ENCODE measurements around the gene LTB.

DNA sequence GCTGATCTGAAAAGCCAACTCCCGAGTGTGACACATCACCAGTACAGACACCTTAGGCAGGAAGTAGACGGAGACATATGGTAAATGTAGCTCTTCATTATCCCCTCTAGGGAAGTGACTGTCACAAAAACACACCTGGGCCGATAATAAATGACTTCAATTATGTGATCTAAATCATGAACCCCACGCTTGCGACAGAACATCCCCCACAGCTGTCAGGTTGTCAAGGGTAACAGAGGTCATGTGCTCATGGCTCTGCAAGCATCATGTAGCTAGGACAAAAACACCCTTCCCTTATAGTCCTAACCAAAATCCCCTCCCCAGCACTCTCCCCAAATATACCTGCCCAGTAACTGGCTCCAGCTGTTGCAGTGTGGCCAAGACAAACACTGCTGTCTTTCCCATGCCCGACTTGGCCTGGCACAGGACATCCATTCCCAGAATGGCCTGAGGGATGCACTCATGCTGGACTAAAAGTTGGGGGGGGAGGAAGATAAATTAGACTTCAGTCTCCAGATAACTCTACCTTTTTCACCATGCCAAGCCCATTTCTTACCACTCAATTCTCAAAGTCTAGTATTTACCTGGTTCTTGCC, 43.3 kb downstream of the LTB start:
- TF ChIP-seq ZNF704 (tag by site-specific recombination; IDR thresholded peaks at IDR 0.05): no peak
- no peak for TF ChIP-seq MYNN (tag by site-specific recombination; IDR thresholded peaks at IDR 0.05; ENCODE audit: borderline replicate concordance)
- no peak for TF ChIP-seq YY1 (tag by site-specific recombination; IDR thresholded peaks at IDR 0.05)
- no peak for TF ChIP-seq ZNF274 (IDR thresholded peaks at IDR 0.05; ENCODE audit: low read length)
- TF ChIP-seq ZNF274 (tag by site-specific recombination; IDR thresholded peaks at IDR 0.05; ENCODE audit: borderline replicate concordance): no peak
- TF ChIP-seq ZNF266 (tag by site-specific recombination; IDR thresholded peaks at IDR 0.05; ENCODE audit: low read depth): no peak
- TF ChIP-seq, protein P1, sequence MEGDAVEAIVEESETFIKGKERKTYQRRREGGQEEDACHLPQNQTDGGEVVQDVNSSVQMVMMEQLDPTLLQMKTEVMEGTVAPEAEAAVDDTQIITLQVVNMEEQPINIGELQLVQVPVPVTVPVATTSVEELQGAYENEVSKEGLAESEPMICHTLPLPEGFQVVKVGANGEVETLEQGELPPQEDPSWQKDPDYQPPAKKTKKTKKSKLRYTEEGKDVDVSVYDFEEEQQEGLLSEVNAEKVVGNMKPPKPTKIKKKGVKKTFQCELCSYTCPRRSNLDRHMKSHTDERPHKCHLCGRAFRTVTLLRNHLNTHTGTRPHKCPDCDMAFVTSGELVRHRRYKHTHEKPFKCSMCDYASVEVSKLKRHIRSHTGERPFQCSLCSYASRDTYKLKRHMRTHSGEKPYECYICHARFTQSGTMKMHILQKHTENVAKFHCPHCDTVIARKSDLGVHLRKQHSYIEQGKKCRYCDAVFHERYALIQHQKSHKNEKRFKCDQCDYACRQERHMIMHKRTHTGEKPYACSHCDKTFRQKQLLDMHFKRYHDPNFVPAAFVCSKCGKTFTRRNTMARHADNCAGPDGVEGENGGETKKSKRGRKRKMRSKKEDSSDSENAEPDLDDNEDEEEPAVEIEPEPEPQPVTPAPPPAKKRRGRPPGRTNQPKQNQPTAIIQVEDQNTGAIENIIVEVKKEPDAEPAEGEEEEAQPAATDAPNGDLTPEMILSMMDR (tag by site-specific recombination; IDR thresholded peaks at IDR 0.05): no peak
- TF ChIP-seq, protein P2, sequence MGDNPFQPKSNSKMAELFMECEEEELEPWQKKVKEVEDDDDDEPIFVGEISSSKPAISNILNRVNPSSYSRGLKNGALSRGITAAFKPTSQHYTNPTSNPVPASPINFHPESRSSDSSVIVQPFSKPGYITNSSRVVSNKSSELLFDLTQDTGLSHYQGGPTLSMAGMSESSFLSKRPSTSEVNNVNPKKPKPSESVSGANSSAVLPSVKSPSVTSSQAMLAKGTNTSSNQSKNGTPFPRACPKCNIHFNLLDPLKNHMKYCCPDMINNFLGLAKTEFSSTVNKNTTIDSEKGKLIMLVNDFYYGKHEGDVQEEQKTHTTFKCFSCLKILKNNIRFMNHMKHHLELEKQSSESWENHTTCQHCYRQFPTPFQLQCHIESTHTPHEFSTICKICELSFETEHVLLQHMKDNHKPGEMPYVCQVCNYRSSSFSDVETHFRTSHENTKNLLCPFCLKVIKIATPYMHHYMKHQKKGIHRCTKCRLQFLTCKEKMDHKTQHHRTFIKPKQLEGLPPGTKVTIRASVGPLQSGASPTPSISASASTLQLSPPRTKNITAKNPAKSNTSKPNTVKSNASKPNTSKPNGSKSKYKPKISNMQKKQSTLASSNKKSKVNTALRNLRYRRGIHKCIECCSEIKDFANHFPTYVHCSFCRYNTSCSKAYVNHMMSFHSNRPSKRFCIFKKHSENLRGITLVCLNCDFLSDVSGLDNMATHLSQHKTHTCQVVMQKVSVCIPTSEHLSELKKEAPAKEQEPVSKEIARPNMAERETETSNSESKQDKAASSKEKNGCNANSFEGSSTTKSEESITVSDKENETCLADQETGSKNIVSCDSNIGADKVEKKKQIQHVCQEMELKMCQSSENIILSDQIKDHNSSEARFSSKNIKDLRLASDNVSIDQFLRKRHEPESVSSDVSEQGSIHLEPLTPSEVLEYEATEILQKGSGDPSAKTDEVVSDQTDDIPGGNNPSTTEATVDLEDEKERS (tag by site-specific recombination; IDR thresholded peaks at IDR 0.05): no peak
- no peak for TF ChIP-seq ZNF169 (tag by site-specific recombination; IDR thresholded peaks at IDR 0.05)

Measured in HEK293 (cell line).